Calu3 (cell line): ENCODE data around the gene PGAP6. TPM values are rescaled to one million over a fixed set of nuclear protein-coding genes. Genes with fewer than 3 reads are reported as not detected.

Experiments used
- BruUV-seq: library from RNA; stranded (reverse); fragments of 400-500 nt; replicated peaks from 2 replicates; lab custom pipeline; 2021; lab: Mats Ljungman, UMichigan
- CTCF ChIA-PET: fragments of 300-600 bp; sonication (Branson Sonifier 250); formaldehyde crosslinking; loops from one replicate; lab custom pipeline; 2022; ENCODE audit warnings: antibody characterized with exemption; lab: Charles Lee
- DNase-seq: peaks from one replicate; pipeline ENCODE4 v3.0.0; 2022
- H3K27ac Mint-ChIP-seq: one replicate; pipeline ENCODE4 v1.8.0; 2022; ENCODE audit warnings: mixed read lengths; ENCODE audit not compliant: unreplicated experiment
- H3K27me3 Mint-ChIP-seq: one replicate; pipeline ENCODE4 v1.8.0; 2022; ENCODE audit warnings: mixed read lengths; ENCODE audit not compliant: unreplicated experiment
- H3K36me3 Mint-ChIP-seq: one replicate; pipeline ENCODE4 v1.8.0; 2022; ENCODE audit warnings: mild to moderate bottlenecking, moderate library complexity, mixed read lengths; ENCODE audit not compliant: insufficient read depth, unreplicated experiment
- H3K4me1 Mint-ChIP-seq: one replicate; pipeline ENCODE4 v1.8.0; 2022; ENCODE audit warnings: mild to moderate bottlenecking, low read depth, mixed read lengths; ENCODE audit not compliant: unreplicated experiment
- H3K4me3 Mint-ChIP-seq: one replicate; pipeline ENCODE4 v1.8.0; 2022; ENCODE audit warnings: mild to moderate bottlenecking, low read depth, moderate library complexity, mixed read lengths; ENCODE audit not compliant: unreplicated experiment
- H3K9me3 Mint-ChIP-seq: one replicate; pipeline ENCODE4 v1.8.0; 2022; ENCODE audit warnings: low read depth, mixed read lengths; ENCODE audit not compliant: unreplicated experiment
- intact Hi-C: fragments of 100-400 bp; cut with micrococcal nuclease; formaldehyde crosslinking; loops from one replicate; pipeline ENCODE4 v1.10.0; 2022; ENCODE audit not compliant: unreplicated experiment
- total RNA-seq: library from RNA; stranded (reverse); gene quantifications from 2 replicates; pipeline ENCODE4 v1.2.3, GENCODE V29; 2022
- TF ChIP-seq, protein P1 (sequence below): fragments of 200-600 bp; IDR thresholded peaks from one replicate; pipeline ENCODE4 v1.8.0; 2022; ENCODE audit warnings: antibody characterized with exemption; ENCODE audit not compliant: unreplicated experiment

Gene PGAP6
- total RNA-seq, 1 experiment from 2014 or later, result 70.0 TPM

DNA sequence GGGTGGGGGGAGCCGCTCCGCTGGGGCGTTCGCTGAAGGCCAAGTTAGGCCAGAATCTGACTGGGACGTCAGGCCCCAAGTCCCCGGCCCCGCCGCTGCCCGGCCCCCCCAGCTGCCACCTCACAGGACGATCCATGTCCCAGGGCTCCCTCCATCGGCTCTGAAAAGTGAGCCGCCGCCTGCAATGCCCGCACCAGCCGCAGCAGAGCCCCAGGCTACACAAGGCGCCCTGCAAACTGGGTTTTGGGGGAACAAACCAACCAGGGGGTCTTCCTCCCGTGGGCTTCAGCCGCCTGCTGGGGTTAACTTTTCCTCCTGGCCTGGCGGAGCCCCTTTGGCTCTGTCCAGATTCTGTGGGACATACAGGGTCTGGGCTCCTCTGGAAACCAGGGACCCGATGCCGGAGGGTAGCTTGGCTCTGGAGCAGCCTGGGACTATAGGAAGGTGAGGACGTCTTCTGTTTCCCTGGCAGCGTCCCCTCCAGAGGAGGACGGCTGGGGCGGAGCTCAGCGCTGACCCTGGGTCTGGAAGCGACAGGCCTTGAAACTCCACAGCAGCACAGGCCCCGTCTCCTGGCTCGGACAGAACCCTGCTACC, 16.1 kb upstream of the PGAP6 start:
- no peaks in the 10 kb centered on the region for H3K27me3 Mint-ChIP-seq
- TF ChIP-seq, protein P1, sequence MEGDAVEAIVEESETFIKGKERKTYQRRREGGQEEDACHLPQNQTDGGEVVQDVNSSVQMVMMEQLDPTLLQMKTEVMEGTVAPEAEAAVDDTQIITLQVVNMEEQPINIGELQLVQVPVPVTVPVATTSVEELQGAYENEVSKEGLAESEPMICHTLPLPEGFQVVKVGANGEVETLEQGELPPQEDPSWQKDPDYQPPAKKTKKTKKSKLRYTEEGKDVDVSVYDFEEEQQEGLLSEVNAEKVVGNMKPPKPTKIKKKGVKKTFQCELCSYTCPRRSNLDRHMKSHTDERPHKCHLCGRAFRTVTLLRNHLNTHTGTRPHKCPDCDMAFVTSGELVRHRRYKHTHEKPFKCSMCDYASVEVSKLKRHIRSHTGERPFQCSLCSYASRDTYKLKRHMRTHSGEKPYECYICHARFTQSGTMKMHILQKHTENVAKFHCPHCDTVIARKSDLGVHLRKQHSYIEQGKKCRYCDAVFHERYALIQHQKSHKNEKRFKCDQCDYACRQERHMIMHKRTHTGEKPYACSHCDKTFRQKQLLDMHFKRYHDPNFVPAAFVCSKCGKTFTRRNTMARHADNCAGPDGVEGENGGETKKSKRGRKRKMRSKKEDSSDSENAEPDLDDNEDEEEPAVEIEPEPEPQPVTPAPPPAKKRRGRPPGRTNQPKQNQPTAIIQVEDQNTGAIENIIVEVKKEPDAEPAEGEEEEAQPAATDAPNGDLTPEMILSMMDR, result no peak
- peak; percentile 78 for DNase-seq
- H3K4me3 Mint-ChIP-seq, result peak overlapping the region; percentile 63
- peaks cover 9% of the 10 kb centered on the region for H3K4me1 Mint-ChIP-seq
- BruUV-seq, result no TSS peak
- CTCF ChIA-PET, result interaction anchor here (1.3 kb wide), 1 partner anchor 36 kb away, joined by 3 read pairs; no protein-coding TSS in a partner anchor
- intact Hi-C loops, result loop anchor here (2.0 kb wide), 1 partner anchor 15 kb away; no protein-coding TSS in a partner anchor
- peak overlapping the region; percentile 33 for H3K27ac Mint-ChIP-seq
- H3K36me3 Mint-ChIP-seq, result peaks cover 60% of the 10 kb centered on the region
- no peaks in the 10 kb centered on the region for H3K9me3 Mint-ChIP-seq

DNA sequence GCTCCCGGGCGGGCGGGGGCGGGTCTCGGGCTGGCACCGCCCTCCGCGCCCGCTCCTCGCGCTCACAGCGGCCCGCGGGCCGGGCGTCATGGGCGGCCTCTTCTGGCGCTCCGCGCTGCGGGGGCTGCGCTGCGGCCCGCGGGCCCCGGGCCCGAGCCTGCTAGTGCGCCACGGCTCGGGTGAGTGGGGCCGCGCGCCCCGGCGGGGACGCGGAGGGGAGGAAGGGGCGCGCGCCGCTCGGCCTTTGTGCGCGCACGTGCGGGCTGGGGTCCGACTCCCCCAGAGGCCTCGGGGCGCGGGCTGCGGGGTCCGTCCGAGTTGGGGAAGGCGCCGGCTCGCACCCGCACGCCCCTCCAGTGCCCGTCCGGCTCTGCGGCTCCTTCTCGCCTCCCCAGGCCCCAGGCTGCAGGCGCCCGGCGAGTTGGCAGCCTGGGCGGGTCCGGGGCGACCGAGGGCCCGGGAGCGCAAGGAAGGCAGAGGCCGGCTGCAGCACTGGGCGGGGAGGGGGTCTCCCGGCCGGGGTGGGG, 15.4 kb upstream of the PGAP6 start, which contains the start of gene NME4:
Gene NME4 (plus strand): TSS at position 65 of the 527 bp plus-strand sequence. CDS start 24 bp downstream, at position 89.
- Mint-ChIP-seq H3K4me1 (peaks cover 9% of the 10 kb centered on the region), H3K9me3 (no peaks in the 10 kb centered on the region), H3K27ac (peak within 1 kb of the TSS; percentile 74), H3K4me3 (peak within 1 kb of the TSS; percentile 63), H3K27me3 (no peaks in the 10 kb centered on the region), H3K36me3 (peaks cover 57% of the 10 kb centered on the region)
- BruUV-seq, result no TSS peak
- TF ChIP-seq, protein P1, result no peak
- intact Hi-C loops, result loop anchor here (2.0 kb wide), 1 partner anchor 14 kb away; no protein-coding TSS in a partner anchor
- DNase-seq, result peak; percentile 42
- CTCF ChIA-PET, result interaction anchor here (1.3 kb wide), 1 partner anchor 35 kb away, joined by 3 read pairs; no protein-coding TSS in a partner anchor

DNA sequence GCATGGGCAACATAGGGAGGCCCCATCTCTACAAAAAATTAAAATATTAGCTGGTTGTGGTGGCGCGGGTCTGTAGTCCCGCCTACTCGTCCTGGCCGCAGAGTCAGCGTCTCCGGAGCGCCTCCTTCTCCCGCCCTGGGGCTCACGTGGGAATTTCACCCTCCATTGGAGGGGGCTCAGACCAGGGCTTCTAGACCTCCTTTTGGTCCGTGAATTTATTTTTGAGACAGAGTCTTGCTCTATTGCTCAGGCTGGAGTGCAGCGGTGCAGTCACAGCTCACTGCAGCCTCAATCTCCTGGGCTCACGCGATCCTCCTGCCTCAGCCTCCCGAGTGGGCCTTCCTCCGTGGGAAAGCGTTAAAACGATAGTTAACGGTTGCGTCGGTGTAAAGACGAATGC, 14.8 kb upstream of the PGAP6 start:
- TF ChIP-seq, protein P1, result no peak
- Mint-ChIP-seq H3K27ac (peak overlapping the region; percentile 74), H3K36me3 (peaks cover 56% of the 10 kb centered on the region), H3K4me1 (peaks cover 9% of the 10 kb centered on the region), H3K9me3 (no peaks in the 10 kb centered on the region), H3K27me3 (no peaks in the 10 kb centered on the region), H3K4me3 (peak overlapping the region; percentile 63)
- intact Hi-C loops, result loop anchor here (2.0 kb wide), 1 partner anchor 14 kb away; no protein-coding TSS in a partner anchor
- CTCF ChIA-PET, result no interaction called here
- no TSS peak for BruUV-seq
- DNase-seq, result no peak

DNA sequence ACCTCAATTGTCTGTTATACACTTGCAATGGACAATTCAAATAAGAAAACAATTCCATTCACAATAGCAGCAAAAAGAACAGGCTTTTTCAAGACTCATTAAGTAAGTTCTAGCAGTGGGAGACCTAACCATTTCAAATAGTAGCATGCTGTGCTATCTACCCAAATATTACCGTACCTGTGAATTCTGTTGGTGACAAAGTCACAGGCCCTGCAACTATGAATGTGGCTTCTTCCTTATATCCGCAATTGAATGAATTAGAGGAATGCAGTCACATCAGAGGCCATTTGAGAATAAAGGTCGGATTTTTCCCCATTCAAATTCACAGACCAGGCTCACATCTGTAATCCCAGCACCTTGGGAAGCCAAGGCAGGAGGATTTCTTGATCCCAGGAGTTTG, 14.4 kb upstream of the PGAP6 start:
- CTCF ChIA-PET, result no interaction called here
- H3K27me3 Mint-ChIP-seq, result no peaks in the 10 kb centered on the region
- peak overlapping the region; percentile 74 for H3K27ac Mint-ChIP-seq
- peak overlapping the region; percentile 63 for H3K4me3 Mint-ChIP-seq
- no peaks in the 10 kb centered on the region for H3K9me3 Mint-ChIP-seq
- DNase-seq, result no peak
- no TSS peak for BruUV-seq
- peaks cover 9% of the 10 kb centered on the region for H3K4me1 Mint-ChIP-seq
- H3K36me3 Mint-ChIP-seq, result peaks cover 52% of the 10 kb centered on the region
- TF ChIP-seq, protein P1, result no peak
- intact Hi-C loops, result loop anchor here (2.0 kb wide), 1 partner anchor 13 kb away; no protein-coding TSS in a partner anchor
